Colonic mucosa (tissue), 4 donors: ENCODE measurements around the gene SPPL2A. TPM values are rescaled to one million over a fixed set of nuclear protein-coding genes. Genes with fewer than 3 reads are reported as not detected.

ENCODE experiments used
- DNase-seq: peaks from one replicate; pipeline ENCODE4 v3.0.0-alpha.2; 2020
- H3K27ac ChIP-seq: fragments of 200-600 bp; one replicate; pipeline ENCODE4 v1.8.0; 2021
- H3K27me3 ChIP-seq: fragments of 200-600 bp; one replicate; pipeline ENCODE4 v1.8.0; 2021
- H3K36me3 ChIP-seq: fragments of 200-600 bp; one replicate; pipeline ENCODE4 v1.8.0; 2021
- H3K4me1 ChIP-seq: fragments of 200-600 bp; one replicate; pipeline ENCODE4 v1.8.0; 2021; ENCODE audit warnings: mild to moderate bottlenecking
- H3K4me3 ChIP-seq: fragments of 200-600 bp; one replicate; pipeline ENCODE4 v1.8.0; 2021
- H3K9ac ChIP-seq, 2 donors: one replicate each; pipeline ENCODE4 v1.7.0; 2013; ENCODE audit warnings: control low read depth in 2 of 2, low read depth in 2 of 2, low read length in 2 of 2
- H3K9me3 ChIP-seq: fragments of 200-600 bp; one replicate; pipeline ENCODE4 v1.8.0; 2021
- intact Hi-C: fragments of 100-400 bp; cut with DNase I; formaldehyde crosslinking; loops from one replicate; pipeline ENCODE4 v1.14.1; 2022
- total RNA-seq, 2 donors: library from RNA; stranded (reverse); fragmentation: NEBNext Ultra II Directional in 1 of 2; extraction: Animal tissue kit (Norgen Biotek cat#: 25700) in 1 of 2; gene quantifications; one replicate each; pipeline ENCODE4 v1.2.1, GENCODE V29; 2021
- TF ChIP-seq, protein P1 (sequence below): fragments of 200-600 bp; IDR thresholded peaks from one replicate; pipeline ENCODE4 v1.8.0; 2022; ENCODE audit warnings: antibody characterized with exemption, mild to moderate bottlenecking
- donor health status: healthy.
- donor health status: DM: no; HTN: no; CAD: no.
- donor health status: DM: no; HTN: no; CAD: no.

The SPPL2A gene
- total RNA-seq, 2 donors from 2014 or later, result 190 to 308 TPM

DNA sequence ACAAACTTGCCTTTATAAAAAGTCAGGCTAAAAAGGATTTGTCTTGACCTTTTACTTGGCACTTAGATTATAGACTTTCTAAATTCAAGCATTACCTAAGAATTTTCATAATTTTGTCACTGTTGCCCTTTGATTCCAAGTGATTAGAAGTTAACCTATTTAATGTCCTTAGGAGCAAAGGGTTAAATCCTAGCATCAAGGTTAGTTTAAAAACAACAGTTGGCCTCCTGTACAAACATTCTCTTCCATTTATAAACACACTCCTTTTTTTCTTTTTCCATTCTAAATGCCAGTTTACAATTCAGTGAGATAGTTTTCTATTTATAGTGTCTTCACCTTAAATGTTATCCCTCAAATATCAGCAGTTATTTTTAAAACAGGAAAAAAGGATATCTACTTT, 18.4 kb upstream of the SPPL2A start:
- Histone ChIP-seq H3K27me3 (no peaks in the 10 kb centered on the region), H3K9me3 (no peaks in the 10 kb centered on the region), H3K36me3 (no peaks in the 10 kb centered on the region), H3K4me3 (no peak overlapping the region), H3K4me1 (no peaks in the 10 kb centered on the region), H3K9ac (no peak overlapping the region), H3K27ac (no peak overlapping the region)
- TF ChIP-seq, protein P1, sequence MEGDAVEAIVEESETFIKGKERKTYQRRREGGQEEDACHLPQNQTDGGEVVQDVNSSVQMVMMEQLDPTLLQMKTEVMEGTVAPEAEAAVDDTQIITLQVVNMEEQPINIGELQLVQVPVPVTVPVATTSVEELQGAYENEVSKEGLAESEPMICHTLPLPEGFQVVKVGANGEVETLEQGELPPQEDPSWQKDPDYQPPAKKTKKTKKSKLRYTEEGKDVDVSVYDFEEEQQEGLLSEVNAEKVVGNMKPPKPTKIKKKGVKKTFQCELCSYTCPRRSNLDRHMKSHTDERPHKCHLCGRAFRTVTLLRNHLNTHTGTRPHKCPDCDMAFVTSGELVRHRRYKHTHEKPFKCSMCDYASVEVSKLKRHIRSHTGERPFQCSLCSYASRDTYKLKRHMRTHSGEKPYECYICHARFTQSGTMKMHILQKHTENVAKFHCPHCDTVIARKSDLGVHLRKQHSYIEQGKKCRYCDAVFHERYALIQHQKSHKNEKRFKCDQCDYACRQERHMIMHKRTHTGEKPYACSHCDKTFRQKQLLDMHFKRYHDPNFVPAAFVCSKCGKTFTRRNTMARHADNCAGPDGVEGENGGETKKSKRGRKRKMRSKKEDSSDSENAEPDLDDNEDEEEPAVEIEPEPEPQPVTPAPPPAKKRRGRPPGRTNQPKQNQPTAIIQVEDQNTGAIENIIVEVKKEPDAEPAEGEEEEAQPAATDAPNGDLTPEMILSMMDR, result no peak
- intact Hi-C loops, result no loop called here
- no peak for DNase-seq

DNA sequence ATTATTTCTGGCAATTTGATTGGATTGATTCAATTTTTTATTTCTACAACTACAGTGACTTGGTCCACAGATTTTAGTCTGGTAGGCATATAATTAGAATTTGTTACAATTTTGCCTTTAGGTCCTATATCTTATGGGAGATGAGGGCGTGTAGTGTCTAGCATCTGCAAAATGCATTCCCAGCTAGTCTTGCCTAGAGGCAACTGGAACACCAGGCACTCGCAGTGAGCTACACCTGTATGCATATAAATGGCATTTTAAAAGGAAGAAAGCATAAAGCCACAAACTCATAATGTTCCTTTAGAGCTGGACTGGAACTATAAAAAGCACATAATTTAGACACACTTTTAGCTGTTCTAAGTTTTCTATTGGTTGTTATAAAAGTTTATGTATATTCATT, 17.9 kb upstream of the SPPL2A start:
- no peaks in the 10 kb centered on the region for H3K36me3 ChIP-seq
- intact Hi-C loops, result no loop called here
- TF ChIP-seq, protein P1, result no peak
- no peak overlapping the region for H3K9ac ChIP-seq
- no peak overlapping the region for H3K4me3 ChIP-seq
- no peaks in the 10 kb centered on the region for H3K27me3 ChIP-seq
- H3K27ac ChIP-seq, result no peak overlapping the region
- no peaks in the 10 kb centered on the region for H3K9me3 ChIP-seq
- H3K4me1 ChIP-seq, result no peaks in the 10 kb centered on the region
- no peak for DNase-seq

- intact Hi-C loops, result no loop called here
- H3K36me3 ChIP-seq, result no peaks in the 10 kb centered on the region
- no peak overlapping the region for H3K27ac ChIP-seq
- DNase-seq, result no peak
- H3K4me1 ChIP-seq, result no peaks in the 10 kb centered on the region
- no peaks in the 10 kb centered on the region for H3K9me3 ChIP-seq
- H3K4me3 ChIP-seq, result no peak overlapping the region
- TF ChIP-seq, protein P1, result no peak
- no peaks in the 10 kb centered on the region for H3K27me3 ChIP-seq
- no peak overlapping the region for H3K9ac ChIP-seq
These were observed 12.6 kb upstream of the SPPL2A start for GRCh38 chr15:50778086-50778485.

DNA sequence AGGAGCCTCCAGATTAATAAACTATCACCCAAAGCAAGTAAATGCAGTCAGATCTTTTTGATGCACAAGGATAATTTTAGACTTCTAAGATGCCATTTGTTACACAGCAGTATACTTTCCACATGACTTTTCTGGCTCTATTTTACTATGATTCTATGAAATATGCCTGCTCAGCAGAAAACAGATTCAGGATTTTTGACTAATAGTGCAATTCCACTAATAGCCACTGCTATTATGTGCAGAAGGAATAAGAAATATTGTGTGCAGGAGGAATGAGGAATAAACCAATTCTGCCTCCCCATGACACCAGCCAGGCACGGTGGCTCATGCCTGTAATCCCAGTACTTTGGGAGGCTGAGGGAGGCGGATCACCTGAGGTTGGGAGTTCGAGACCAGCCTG, 11.5 kb upstream of the SPPL2A start:
- TF ChIP-seq, protein P1, result no peak
- intact Hi-C loops, result no loop called here
- Histone ChIP-seq H3K36me3 (no peaks in the 10 kb centered on the region), H3K4me3 (no peak overlapping the region), H3K27me3 (no peaks in the 10 kb centered on the region), H3K4me1 (no peaks in the 10 kb centered on the region), H3K9me3 (no peaks in the 10 kb centered on the region), H3K27ac (no peak overlapping the region), H3K9ac (no peak overlapping the region)
- no peak for DNase-seq

GRCh38 chr15:50774450-50774849, 8.9 kb upstream of the SPPL2A start:
- no peak overlapping the region for H3K4me3 ChIP-seq
- H3K4me1 ChIP-seq, result no peaks in the 10 kb centered on the region
- TF ChIP-seq, protein P1, result no peak
- intact Hi-C loops, result no loop called here
- no peak overlapping the region for H3K9ac ChIP-seq
- H3K36me3 ChIP-seq, result no peaks in the 10 kb centered on the region
- no peak overlapping the region for H3K27ac ChIP-seq
- no peak for DNase-seq
- no peaks in the 10 kb centered on the region for H3K27me3 ChIP-seq
- H3K9me3 ChIP-seq, result no peaks in the 10 kb centered on the region

- Histone ChIP-seq H3K36me3 (no peaks in the 10 kb centered on the region), H3K9me3 (no peaks in the 10 kb centered on the region), H3K4me3 (no peak overlapping the region), H3K27ac (no peak overlapping the region), H3K9ac (no peak overlapping the region), H3K27me3 (no peaks in the 10 kb centered on the region), H3K4me1 (no peaks in the 10 kb centered on the region)
- no peak for DNase-seq
- intact Hi-C loops, result no loop called here
- TF ChIP-seq, protein P1, result no peak
These were observed 7.9 kb upstream of the SPPL2A start for GRCh38 chr15:50773389-50773788.
